H9 (cell line): ENCODE measurements around the gene NKX6-2. TPM values are rescaled to one million over a fixed set of nuclear protein-coding genes. Genes with fewer than 3 reads are reported as not detected.

Experiments used
- DNase-seq: peaks from one replicate; pipeline ENCODE4 v3.0.0-alpha.2; 2017
- H2AFZ ChIP-seq: one replicate; pipeline ENCODE4 v1.6.1; 2013; ENCODE audit warnings: mild to moderate bottlenecking, low read length, control low read depth, moderate library complexity
- H2AK5ac ChIP-seq: 2 replicates; pipeline ENCODE4 v1.6.1; 2013; ENCODE audit warnings: low read length, control low read depth, mixed read lengths; ENCODE audit not compliant: insufficient read length
- H2BK120ac ChIP-seq: one replicate; pipeline ENCODE4 v1.6.1; 2013; ENCODE audit warnings: low read depth, mild to moderate bottlenecking, low read length, control low read depth, inconsistent platforms; ENCODE audit not compliant: poor library complexity, severe bottlenecking
- H2BK12ac ChIP-seq: 2 replicates; pipeline ENCODE4 v1.6.1; 2013; ENCODE audit warnings: low read length, control low read depth, mixed read lengths, low read depth; ENCODE audit not compliant: insufficient read length
- H2BK15ac ChIP-seq: 2 replicates; pipeline ENCODE4 v1.6.1; 2013; ENCODE audit warnings: low read depth, low read length, control low read depth
- H2BK20ac ChIP-seq: one replicate; pipeline ENCODE4 v1.6.1; 2013; ENCODE audit warnings: low read depth, mild to moderate bottlenecking, low read length, control low read depth, inconsistent platforms; ENCODE audit not compliant: poor library complexity, severe bottlenecking
- H2BK5ac ChIP-seq: 2 replicates; pipeline ENCODE4 v1.6.1; 2013; ENCODE audit warnings: low read length, control low read depth, mixed read lengths; ENCODE audit not compliant: insufficient read length
- H3K14ac ChIP-seq: 2 replicates; pipeline ENCODE4 v1.6.1; 2013; ENCODE audit warnings: low read length, control low read depth; ENCODE audit not compliant: insufficient read depth
- H3K18ac ChIP-seq: 2 replicates; pipeline ENCODE4 v1.6.1; 2013; ENCODE audit warnings: low read depth, mild to moderate bottlenecking, mixed read lengths, low read length, control low read depth; ENCODE audit not compliant: insufficient read length
- H3K23ac ChIP-seq: 2 replicates; pipeline ENCODE4 v1.6.1; 2013; ENCODE audit warnings: low read length, control low read depth, mixed read lengths, low read depth; ENCODE audit not compliant: insufficient read length
- H3K23me2 ChIP-seq: 2 replicates; pipeline ENCODE4 v1.6.1; 2013; ENCODE audit warnings: low read depth, mild to moderate bottlenecking, mixed read lengths, low read length, control low read depth; ENCODE audit not compliant: insufficient read length, poor library complexity, severe bottlenecking
- H3K27ac ChIP-seq: 2 replicates; pipeline ENCODE4 v1.5.1; 2013; ENCODE audit warnings: low read length, control low read depth, mixed read lengths, low read depth; ENCODE audit not compliant: insufficient read length
- H3K27me3 ChIP-seq: 2 replicates; pipeline ENCODE4 v1.6.1; 2013; ENCODE audit warnings: low read length, control low read depth, inconsistent platforms; ENCODE audit not compliant: insufficient read depth
- H3K4ac ChIP-seq: 2 replicates; pipeline ENCODE4 v1.6.1; 2013; ENCODE audit warnings: low read depth, mild to moderate bottlenecking, control low read depth, inconsistent platforms, low read length, moderate library complexity
- H3K4me1 ChIP-seq: 2 replicates; pipeline ENCODE4 v1.6.1; 2013; ENCODE audit warnings: low read length, control low read depth, inconsistent platforms; ENCODE audit not compliant: insufficient read depth
- H3K4me2 ChIP-seq: 2 replicates; pipeline ENCODE4 v1.6.1; 2013; ENCODE audit warnings: low read length, control low read depth, mixed read lengths; ENCODE audit not compliant: insufficient read length, insufficient read depth
- H3K56ac ChIP-seq: 2 replicates; pipeline ENCODE4 v1.6.1; 2013; ENCODE audit warnings: low read depth, mild to moderate bottlenecking, mixed read lengths, low read length, control low read depth; ENCODE audit not compliant: insufficient read length
- H3K79me1 ChIP-seq: 2 replicates; pipeline ENCODE4 v1.6.1; 2013; ENCODE audit warnings: low read depth, mild to moderate bottlenecking, moderate library complexity, low read length, control low read depth, inconsistent platforms; ENCODE audit not compliant: insufficient read depth, poor library complexity, severe bottlenecking
- H3K79me2 ChIP-seq: 2 replicates; pipeline ENCODE4 v1.6.1; 2013; ENCODE audit warnings: low read length, control low read depth, inconsistent platforms; ENCODE audit not compliant: insufficient read depth
- H3K9ac ChIP-seq: 2 replicates; pipeline ENCODE4 v1.6.1; 2013; ENCODE audit warnings: low read length, control low read depth, mixed read lengths; ENCODE audit not compliant: insufficient read length; ENCODE audit errors: extremely low read depth
- H3K9me3 ChIP-seq: one replicate; pipeline ENCODE4 v1.6.1; 2013; ENCODE audit warnings: low read depth, low read length, inconsistent platforms; ENCODE audit not compliant: control insufficient read depth
- H3T11ph ChIP-seq: one replicate; pipeline ENCODE4 v1.6.1; 2013; ENCODE audit warnings: mild to moderate bottlenecking, low read length, control low read depth, inconsistent platforms
- H4K20me1 ChIP-seq: one replicate; pipeline ENCODE4 v1.6.1; 2013; ENCODE audit not compliant: control insufficient read depth, insufficient read length, insufficient read depth
- H4K5ac ChIP-seq: 2 replicates; pipeline ENCODE4 v1.6.1; 2013; ENCODE audit warnings: low read depth, mild to moderate bottlenecking, mixed read lengths, low read length, control low read depth; ENCODE audit not compliant: insufficient read length
- H4K8ac ChIP-seq: replicated peaks from 2 replicates; pipeline ENCODE4 v1.6.1; 2013; ENCODE audit warnings: low read length, control low read depth, mixed read lengths, low read depth; ENCODE audit not compliant: insufficient read length
- H4K91ac ChIP-seq: 2 replicates; pipeline ENCODE4 v1.6.1; 2013; ENCODE audit warnings: low read depth, mild to moderate bottlenecking, moderate library complexity, mixed read lengths, low read length, control low read depth; ENCODE audit not compliant: insufficient read length
- H3K27ac Mint-ChIP-seq, 3 experiments: 2 replicates in 2 of 3; 3 replicates in 1 of 3; pipeline ENCODE4 v1.8.0; 2020 to 2021; ENCODE audit warnings: mixed read lengths in 3 of 3, mild to moderate bottlenecking in 1 of 3, moderate library complexity in 1 of 3
- H3K27me3 Mint-ChIP-seq: 2 replicates; pipeline ENCODE4 v1.8.0; 2021; ENCODE audit warnings: low read depth, mild to moderate bottlenecking, moderate library complexity, mixed read lengths
- H3K36me3 Mint-ChIP-seq, 3 experiments: 2 replicates in 2 of 3; 3 replicates in 1 of 3; pipeline ENCODE4 v1.8.0; 2020 to 2021; ENCODE audit warnings: low read depth in 3 of 3, mixed read lengths in 3 of 3; ENCODE audit not compliant: insufficient read depth in 1 of 3
- H3K4me1 Mint-ChIP-seq, 2 experiments: 2 replicates each; pipeline ENCODE4 v1.8.0; 2020; ENCODE audit warnings: mixed read lengths in 2 of 2
- H3K4me3 Mint-ChIP-seq, 2 experiments: 2 replicates in 1 of 2; 3 replicates in 1 of 2; pipeline ENCODE4 v1.8.0; 2020 to 2021; ENCODE audit warnings: mild to moderate bottlenecking in 2 of 2, mixed read lengths in 2 of 2, moderate library complexity in 1 of 2
- H3K9me3 Mint-ChIP-seq, 2 experiments: 2 replicates in 1 of 2; 3 replicates in 1 of 2; pipeline ENCODE4 v1.8.0; 2020; ENCODE audit warnings: mild to moderate bottlenecking in 2 of 2, mixed read lengths in 2 of 2, moderate library complexity in 1 of 2
- CTCF ChIP-seq: fragments of 200-600 bp; sonication (generic); conservative IDR thresholded peaks from 3 replicates; pipeline ENCODE4 v1.8.0; 2021; ENCODE audit warnings: antibody characterized with exemption, mild to moderate bottlenecking
- WGBS: extraction: QIAGEN DNeasy Blood & Tissue Kit; methylation state at CpG from one replicate; pipeline ENCODE4 v1.1.7; 2013; ENCODE audit warnings: missing lambda C conversion rate, low lambda C conversion rate, mixed read lengths; ENCODE audit not compliant: insufficient read length; ENCODE audit errors: extremely low coverage; 5-methylcytosine and 5-hydroxymethylcytosine counted together
- total RNA-seq: library from RNA; stranded (reverse); gene quantifications from 2 replicates; pipeline ENCODE4 v1.2.1, GENCODE V29; 2021

NKX6-2 gene
- total RNA-seq, 1 experiment from 2014 or later, result 0.13 TPM

GRCh38 chr10:132805599-132805998 is 19.7 kb upstream of the NKX6-2 start:
- H3K27ac ChIP-seq, result no peak overlapping the region
- no peaks in the 10 kb centered on the region for H3K9me3 ChIP-seq
- no peak overlapping the region for H4K91ac ChIP-seq
- no peak overlapping the region for H2BK120ac ChIP-seq
- H2BK15ac ChIP-seq, result no peak overlapping the region
- H2BK12ac ChIP-seq, result no peak overlapping the region
- DNase-seq, result no peak
- Mint-ChIP-seq H3K27ac (no peak overlapping the region), H3K27me3 (no peaks in the 10 kb centered on the region; the same call in none of the 2 replicates), H3K4me3 (no peak overlapping the region), H3K4me1 (peaks cover 0 to 14% of the 10 kb centered on the region in 2 experiments; a peak in 2 of 4 replicates), H3K36me3 (no peaks in the 10 kb centered on the region; a peak in 2 of 7 replicates), H3K9me3 (peaks cover 0 to 6% of the 10 kb centered on the region in 2 experiments; a peak in 3 of 5 replicates)
- H4K5ac ChIP-seq, result no peak overlapping the region
- H3K4me2 ChIP-seq, result no peak overlapping the region
- no peaks in the 10 kb centered on the region for H3K27me3 ChIP-seq
- H4K8ac ChIP-seq, result no peak overlapping the region
- H3K79me2 ChIP-seq, result no peaks in the 10 kb centered on the region
- H3K79me1 ChIP-seq, result no peaks in the 10 kb centered on the region
- H4K20me1 ChIP-seq, result no peaks in the 10 kb centered on the region
- no peaks in the 10 kb centered on the region for H3K4me1 ChIP-seq
- H2AK5ac ChIP-seq, result no peak overlapping the region
- no CpG with 5 or more reads among the region's 21 CpGs for WGBS
- H3T11ph ChIP-seq, result no peak overlapping the region
- no peak overlapping the region for H3K56ac ChIP-seq
- no peak overlapping the region for H3K23ac ChIP-seq
- H3K23me2 ChIP-seq, result no peaks in the 10 kb centered on the region
- H3K4ac ChIP-seq, result no peak overlapping the region
- no peak overlapping the region for H3K9ac ChIP-seq
- H3K14ac ChIP-seq, result no peak overlapping the region
- H2BK20ac ChIP-seq, result no peak overlapping the region
- no peak overlapping the region for H3K18ac ChIP-seq
- no peak for TF ChIP-seq CTCF
- H2BK5ac ChIP-seq, result no peak overlapping the region
- H2AFZ ChIP-seq, result no peak overlapping the region
